ENCODE results near the gene ARV1.

Gene ARV1

DNA sequence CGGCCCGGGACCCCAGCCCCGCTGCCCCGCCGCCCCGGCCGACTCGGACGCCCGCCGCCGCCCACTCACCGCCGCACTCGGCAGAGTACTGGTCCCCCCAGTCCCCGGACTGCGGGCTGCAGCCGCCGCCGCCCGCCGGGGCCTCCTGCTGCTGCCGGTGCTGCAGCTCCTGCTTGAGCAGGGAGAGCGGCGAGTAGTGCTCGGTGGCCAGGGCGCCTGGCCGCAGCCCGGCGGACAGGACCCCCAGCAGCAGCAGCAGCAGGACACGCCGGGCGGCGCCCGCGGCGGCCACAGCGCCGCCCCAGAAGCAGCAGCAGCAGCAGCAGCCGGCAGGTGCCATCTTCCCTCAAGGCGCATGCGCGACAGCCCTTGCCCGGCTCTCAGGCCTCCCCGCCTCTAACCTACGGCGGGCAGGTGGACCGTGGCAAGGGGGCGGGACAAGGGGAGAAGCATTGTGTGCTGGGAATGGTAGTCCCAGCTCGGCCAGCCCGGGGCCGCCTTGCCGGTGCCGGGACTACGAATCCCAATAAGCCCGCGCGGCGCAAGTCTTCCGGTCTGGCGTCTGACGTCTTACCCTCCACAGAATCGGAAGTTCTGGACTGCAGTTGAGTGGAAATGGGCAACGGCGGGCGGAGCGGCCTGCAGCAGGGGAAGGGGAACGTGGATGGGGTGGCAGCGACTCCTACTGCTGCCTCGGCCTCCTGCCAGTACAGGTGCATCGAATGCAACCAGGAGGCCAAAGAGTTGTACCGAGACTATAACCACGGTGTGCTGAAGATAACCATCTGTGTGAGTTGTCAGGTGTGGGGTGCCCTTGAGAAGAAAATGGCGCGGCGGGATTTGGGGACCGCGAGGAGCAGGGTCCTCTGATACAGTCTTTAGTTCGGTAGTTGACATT, at the start of gene ARV1, which contains the start of gene TTC13:
ARV1 (plus strand) TSS at position 604 of the 898 bp plus-strand sequence; CDS start at position 616, 12 bp downstream.
TTC13 (minus strand) TSS at position 371 of the 898 bp plus-strand sequence; CDS start at position 340, 31 bp downstream.
- peak; percentile 98 for DNase-seq

DNA sequence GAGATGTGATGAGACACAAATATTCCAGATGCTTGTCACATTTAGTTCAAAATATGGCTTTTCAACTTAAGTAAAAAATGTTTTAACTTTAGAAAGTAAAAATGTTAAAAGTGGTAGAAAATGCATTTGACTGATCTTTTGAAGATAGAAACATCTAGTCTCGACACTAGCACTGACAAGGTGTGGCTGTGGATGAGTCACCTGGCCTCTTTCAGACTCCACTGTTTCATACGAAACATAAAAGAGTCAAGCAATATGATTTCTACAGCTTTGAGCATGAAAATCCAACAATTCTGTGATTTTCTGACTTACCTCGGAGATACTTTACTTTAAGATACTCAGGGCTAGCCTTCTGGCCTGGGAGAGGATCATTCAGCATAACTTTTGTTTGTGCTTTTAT, 47.9 kb upstream of the ARV1 start:
- DNase-seq = no peak

GRCh38 chr1:230935852-230936251, 43.0 kb upstream of the ARV1 start:
- no peak for DNase-seq

DNA sequence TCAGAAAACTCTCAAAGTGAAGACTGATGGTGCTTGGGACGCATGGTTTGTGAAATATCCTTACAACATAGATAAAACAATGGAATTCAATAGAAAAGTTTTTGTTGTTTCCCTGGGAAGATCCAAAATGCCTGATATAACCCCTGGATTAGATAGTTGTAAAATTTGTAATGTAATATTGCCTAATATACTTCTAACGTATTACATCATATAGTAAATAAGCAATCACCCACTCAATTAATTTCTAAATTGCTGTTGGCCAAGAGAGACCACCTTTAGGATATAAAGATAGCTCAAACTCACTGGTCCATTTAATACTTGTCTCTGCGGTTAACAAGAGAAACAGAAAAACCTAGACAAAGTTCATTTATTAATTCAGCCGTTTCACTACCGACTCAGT, 42.4 kb upstream of the ARV1 start:
- no peak for DNase-seq

DNA sequence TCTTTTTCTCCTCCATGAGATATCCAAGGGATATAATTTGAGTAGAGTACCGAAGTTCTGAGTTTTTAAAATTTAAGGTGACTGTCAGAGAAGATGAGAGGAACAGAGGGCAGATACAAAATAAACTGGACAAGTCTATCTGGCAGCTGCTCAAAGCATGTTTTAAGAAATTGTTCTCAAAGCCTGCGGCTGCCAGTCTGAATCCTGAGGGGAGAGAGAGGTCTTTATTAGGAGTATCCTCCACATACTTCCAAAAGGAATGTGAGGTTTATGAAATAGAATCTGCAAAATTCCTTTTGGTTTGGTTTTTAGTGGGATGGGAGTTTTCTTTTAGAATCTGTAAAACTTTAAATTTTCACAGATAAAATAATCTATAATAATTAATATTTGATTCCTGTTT, 41.5 kb upstream of the ARV1 start:
- no peak for DNase-seq

GRCh38 chr1:230938924-230939368, 39.9 kb upstream of the ARV1 start:
- no peak for DNase-seq

DNA sequence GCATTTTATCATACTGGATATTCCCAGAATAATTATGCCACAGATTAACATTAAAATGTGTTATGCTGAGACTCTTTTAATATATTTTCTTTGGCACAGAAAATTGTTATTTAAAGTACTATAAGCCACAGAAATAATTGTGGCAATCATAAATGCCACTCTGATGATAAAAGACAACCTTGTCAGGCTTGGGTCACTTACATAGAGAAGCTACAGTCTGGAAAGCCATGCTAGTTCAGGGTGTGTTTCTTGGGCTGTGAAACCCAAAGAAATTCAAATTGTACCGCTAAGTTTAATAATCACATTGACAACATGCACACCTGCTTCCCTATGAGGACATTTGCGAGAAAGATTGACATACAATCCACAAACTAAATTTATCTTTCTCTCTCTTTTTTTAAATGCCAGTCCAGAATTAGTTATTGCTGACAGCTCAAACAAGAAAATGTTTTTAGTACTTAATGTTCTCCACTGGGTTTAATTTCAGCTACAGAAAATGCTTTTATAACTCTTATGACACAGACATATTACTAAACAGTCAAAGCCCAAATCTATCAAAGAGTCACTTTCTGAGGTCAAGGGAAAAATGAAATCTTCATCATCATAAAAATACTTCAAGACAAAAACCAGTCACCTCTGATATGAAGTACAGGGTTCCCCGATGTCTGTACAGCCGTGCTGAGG, 38.9 kb upstream of the ARV1 start:
- no peak for DNase-seq

DNA sequence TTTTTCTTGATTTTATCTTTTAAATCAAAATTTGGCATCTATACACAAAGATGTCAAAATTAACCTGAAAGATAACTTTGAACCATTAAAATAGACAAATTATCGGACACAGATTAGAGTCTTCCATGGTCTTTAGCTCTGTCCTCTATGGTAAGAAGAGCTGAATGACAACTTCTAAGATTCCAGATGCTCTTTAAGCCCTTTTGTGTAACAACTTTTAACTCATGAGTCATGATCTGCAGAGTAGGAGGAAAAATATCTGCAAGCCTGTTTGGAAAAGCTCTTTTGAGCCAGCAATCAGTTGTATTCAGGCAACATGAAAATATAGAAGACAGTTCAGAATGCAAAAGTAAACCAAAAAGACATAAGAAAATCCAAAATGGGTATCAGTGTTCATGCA, 38.0 kb upstream of the ARV1 start:
- no peak for DNase-seq

DNA sequence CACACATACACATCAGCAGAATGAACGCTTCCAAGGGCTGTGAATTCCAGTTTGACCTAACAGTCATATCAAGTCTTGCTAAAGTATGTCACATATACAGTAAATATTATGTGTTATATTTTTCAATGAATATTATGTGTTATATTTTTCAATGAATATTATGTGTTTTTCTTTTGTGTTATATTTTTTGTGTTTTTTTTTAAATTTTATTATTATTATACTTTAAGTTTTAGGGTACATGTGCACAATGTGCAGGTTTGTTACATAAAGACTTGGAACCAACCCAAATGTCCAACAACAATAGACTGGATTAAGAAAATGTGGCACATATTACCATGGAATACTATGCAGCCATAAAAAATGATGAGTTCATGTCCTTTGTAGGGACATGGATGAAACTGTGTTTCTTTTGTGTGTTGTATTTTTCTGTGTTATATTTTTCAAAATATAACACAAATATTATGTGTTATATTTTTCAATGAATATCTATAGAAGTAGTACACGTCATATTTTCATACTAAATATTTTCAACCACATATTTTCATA, 35.8 kb upstream of the ARV1 start:
- no peak for DNase-seq

DNA sequence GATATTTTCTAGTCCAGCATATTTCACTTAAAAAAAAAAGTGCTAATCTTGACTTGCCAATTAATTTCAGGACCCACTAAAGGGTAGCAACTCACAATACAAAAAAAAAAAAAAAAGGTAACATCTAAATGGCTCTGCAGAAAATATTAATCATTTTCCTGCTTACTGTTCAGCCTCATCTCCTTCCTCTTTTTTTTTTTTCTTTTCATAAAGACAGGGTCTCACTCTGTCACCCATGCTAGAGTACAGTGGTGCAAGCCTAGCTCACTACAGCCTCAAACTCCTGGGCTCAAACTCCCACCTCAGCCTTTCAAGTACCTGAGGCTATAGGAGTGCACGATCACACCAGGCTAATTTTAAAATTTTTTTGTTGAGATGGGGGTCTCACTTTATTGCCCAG, 30.6 kb upstream of the ARV1 start:
- DNase-seq = no peak

- DNase-seq = no peak
Measured at GRCh38 chr1:230948903-230949302, 30.0 kb upstream of the ARV1 start.

- no peak for DNase-seq
Measured at GRCh38 chr1:230950404-230950803, 28.5 kb upstream of the ARV1 start.

GRCh38 chr1:230957580-230957989, 21.3 kb upstream of the ARV1 start:
- DNase-seq = no peak

- no peak for DNase-seq
Measured at GRCh38 chr1:230958370-230958769, 20.5 kb upstream of the ARV1 start.

GRCh38 chr1:230964896-230965295, 14.0 kb upstream of the ARV1 start:
- no peak for DNase-seq

DNA sequence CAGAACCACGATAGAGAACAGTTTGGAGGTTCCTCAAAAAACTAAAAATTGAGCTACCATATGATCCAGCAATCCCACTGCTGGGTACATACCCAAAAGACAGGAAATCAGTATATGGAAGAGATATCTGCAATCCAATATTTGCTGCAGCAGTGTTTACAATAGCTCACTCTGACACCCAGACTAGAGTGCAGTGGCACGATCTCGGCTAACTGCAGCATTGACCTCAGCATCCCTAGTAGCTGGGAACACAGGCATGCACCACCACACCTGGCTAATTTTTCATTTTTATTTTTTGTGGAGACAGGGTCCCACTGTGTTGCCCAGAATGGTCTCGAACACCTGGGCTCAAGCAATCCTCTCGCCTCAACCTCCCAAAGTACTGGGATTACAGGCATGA, 13.4 kb upstream of the ARV1 start:
- DNase-seq = no peak

DNA sequence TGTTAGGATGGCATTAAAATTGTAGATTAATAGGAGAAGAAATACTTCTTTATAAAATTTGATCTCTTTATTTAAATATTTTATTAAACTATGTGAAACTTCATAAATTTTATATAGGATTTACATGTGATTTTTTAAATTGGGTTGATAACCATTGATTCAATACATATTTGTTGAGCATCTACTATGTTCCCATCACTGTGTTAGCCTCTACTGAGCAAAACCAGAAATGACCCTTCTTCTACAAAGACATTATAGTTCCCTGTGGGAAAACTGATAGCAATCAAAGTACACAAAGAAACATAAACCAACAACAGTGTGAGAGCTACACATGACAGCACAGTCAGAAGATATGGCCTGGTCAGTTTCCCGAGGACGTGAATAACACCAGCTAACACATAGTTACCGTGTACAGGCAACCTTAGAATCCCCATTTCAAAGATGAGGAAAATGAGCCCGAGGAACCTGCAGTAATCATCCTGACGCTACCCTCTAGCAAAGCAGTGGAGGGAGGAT, 12.5 kb upstream of the ARV1 start:
- DNase-seq = no peak

- DNase-seq = no peak
Measured at GRCh38 chr1:230970432-230970831, 8.5 kb upstream of the ARV1 start.

DNA sequence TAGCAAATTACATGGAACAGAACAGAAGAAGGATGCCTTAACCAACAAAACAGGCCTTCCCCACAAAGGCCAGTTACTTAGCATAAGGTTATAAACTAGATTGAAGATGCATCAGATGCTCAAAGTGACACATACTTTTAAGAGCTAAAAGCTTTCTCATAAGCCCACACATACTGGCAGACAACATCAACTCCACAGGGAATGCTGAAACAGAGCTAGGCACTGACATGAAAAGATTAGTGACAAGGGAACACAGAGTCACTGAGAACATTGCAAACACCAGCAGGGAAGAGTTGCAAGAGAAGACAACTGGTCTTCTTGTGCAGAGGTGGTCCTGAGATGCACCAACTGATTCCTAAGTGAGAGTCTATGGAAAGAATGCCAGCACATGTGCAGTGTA, 7.1 kb upstream of the ARV1 start:
- DNase-seq = no peak

GRCh38 chr1:230972855-230973271, 6.0 kb upstream of the ARV1 start:
- no peak for DNase-seq

- no peak for DNase-seq
Measured at GRCh38 chr1:230975636-230976035, 3.3 kb upstream of the ARV1 start.

DNA sequence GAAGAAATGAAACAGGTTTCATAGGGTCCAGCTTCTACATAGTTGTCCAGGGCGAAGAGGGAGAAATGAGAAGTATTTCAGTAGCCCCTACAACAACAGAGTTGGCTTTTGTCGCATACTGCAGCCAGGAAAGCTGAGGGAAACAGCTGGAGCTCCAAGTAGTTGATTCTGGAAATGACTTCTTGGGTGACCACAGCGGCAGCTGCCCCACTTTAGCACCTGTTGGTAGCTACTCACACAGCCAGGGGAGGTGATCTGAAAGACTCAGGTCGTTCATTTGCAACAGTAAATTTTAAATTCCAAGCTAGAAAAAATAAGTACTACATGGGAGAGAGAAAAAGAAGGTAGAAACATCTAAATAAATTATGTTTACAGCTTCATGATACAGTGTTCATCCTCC, 2.5 kb upstream of the ARV1 start:
- DNase-seq = no peak
